B cell (primary cell): ENCODE results near the gene REN. TPM values are rescaled to one million over a fixed set of nuclear protein-coding genes. Genes with fewer than 3 reads are reported as not detected.

Source experiments
- ATAC-seq: fragments of 200-7000 bp; cut with Tn5 transposase; one replicate; pipeline ENCODE4 v1.10.0; 2021; ENCODE audit warnings: low read depth, mild to moderate bottlenecking, moderate number of reproducible peaks, moderate library complexity
- CTCF ChIA-PET: fragments of 350-600 bp; sonication (Branson Sonifier 250); formaldehyde crosslinking; loops from one replicate; lab custom pipeline; 2021; ENCODE audit warnings: antibody characterized with exemption, inconsistent platforms; lab: Charles Lee
- POLR2A ChIA-PET: fragments of 350-600 bp; sonication (Branson Sonifier 250); formaldehyde crosslinking; loops from one replicate; lab custom pipeline; 2021; ENCODE audit warnings: antibody characterized with exemption; lab: Charles Lee
- DNase-seq: peaks from one replicate; pipeline ENCODE4 v3.0.0; 2013
- H2AFZ ChIP-seq: 2 replicates; pipeline ENCODE4 v1.6.1; 2012; ENCODE audit warnings: mild to moderate bottlenecking, low read depth, low read length; ENCODE audit not compliant: insufficient read depth, poor library complexity, severe bottlenecking
- H3K27ac ChIP-seq, 2 donors: 1 replicate in 1 of 2; 2 replicates in 1 of 2; pipeline ENCODE4 v1.5.1; 2012 to 2013; ENCODE audit warnings: low read length in 2 of 2, mild to moderate bottlenecking in 2 of 2, moderate library complexity in 1 of 2
- H3K27me3 ChIP-seq, 4 experiments: fragments of 200-600 bp in 1 of 4; sonication (generic) in 1 of 4; replicated peaks in 1 of 4; 1 replicate in 2 of 4; 2 replicates in 2 of 4; pipeline versions ENCODE4 v1.6.1 to v1.7.0; 2013 to 2016; ENCODE audit warnings: low read length in 3 of 4, mild to moderate bottlenecking in 2 of 4, mixed read lengths in 1 of 4, moderate library complexity in 1 of 4; ENCODE audit not compliant: insufficient read depth in 4 of 4, control insufficient read depth in 3 of 4; ENCODE audit errors: control extremely low read depth in 1 of 4
- H3K36me3 ChIP-seq, 2 experiments: replicated peaks in 1 of 2; 1 replicate in 1 of 2; 2 replicates in 1 of 2; pipeline versions ENCODE4 v1.6.1 to v1.7.1; 2013; ENCODE audit warnings: low read length in 1 of 2; ENCODE audit not compliant: insufficient read depth in 2 of 2, control insufficient read depth in 1 of 2; ENCODE audit errors: control extremely low read depth in 1 of 2, extremely low read depth in 1 of 2
- H3K4me1 ChIP-seq, 2 donors: fragments of 200-600 bp in 1 of 2; sonication (generic) in 1 of 2; 1 replicate in 1 of 2; 2 replicates in 1 of 2; pipeline versions ENCODE4 v1.5.1 to v1.6.1; 2013 to 2017; ENCODE audit warnings: low read length in 2 of 2; ENCODE audit not compliant: control insufficient read depth in 2 of 2, insufficient read depth in 2 of 2
- H3K4me2 ChIP-seq: replicated peaks from 2 replicates; pipeline ENCODE3; 2012; ENCODE audit warnings: mild to moderate bottlenecking, low read depth, low read length; ENCODE audit not compliant: poor library complexity, severe bottlenecking
- H3K4me3 ChIP-seq, 5 experiments: fragments of 200-600 bp in 1 of 5; sonication (generic) in 1 of 5; 1 replicate in 3 of 5; 2 replicates in 2 of 5; pipeline versions ENCODE4 v1.5.1 to v1.7.0; 2011 to 2016; ENCODE audit warnings: low read length in 4 of 5, mild to moderate bottlenecking in 4 of 5, low read depth in 2 of 5, control low read depth in 1 of 5, moderate library complexity in 1 of 5; ENCODE audit not compliant: insufficient read depth in 1 of 5; ENCODE audit errors: control extremely low read depth in 1 of 5, extremely low read depth in 1 of 5
- H3K79me2 ChIP-seq: fragments of 200-600 bp; sonication (generic); one replicate; pipeline ENCODE4 v1.6.0; 2016; ENCODE audit warnings: low read length; ENCODE audit not compliant: control insufficient read depth, insufficient read depth
- H3K9ac ChIP-seq: fragments of 200-600 bp; sonication (generic); 2 replicates; pipeline ENCODE4 v1.6.1; 2017; ENCODE audit warnings: mild to moderate bottlenecking, low read length, moderate library complexity
- H3K9me3 ChIP-seq, 3 donors: one replicate each; pipeline versions ENCODE4 v1.6.1 to v1.7.1; 2013; ENCODE audit warnings: low read length in 2 of 3; ENCODE audit not compliant: control insufficient read depth in 2 of 3, insufficient read depth in 1 of 3; ENCODE audit errors: control extremely low read depth in 1 of 3
- H4K20me1 ChIP-seq: 2 replicates; pipeline ENCODE4 v1.6.0; 2012; ENCODE audit warnings: mild to moderate bottlenecking, low read length; ENCODE audit not compliant: insufficient read depth, control insufficient read depth, poor library complexity, severe bottlenecking
- H3K27ac Mint-ChIP-seq: one replicate; pipeline ENCODE4 v1.8.0; 2021; ENCODE audit warnings: mixed read lengths
- H3K27me3 Mint-ChIP-seq: one replicate; pipeline ENCODE4 v1.8.0; 2021; ENCODE audit warnings: mixed read lengths
- H3K4me1 Mint-ChIP-seq: one replicate; pipeline ENCODE4 v1.8.0; 2021; ENCODE audit warnings: mixed read lengths
- H3K4me3 Mint-ChIP-seq: one replicate; pipeline ENCODE4 v1.8.0; 2021; ENCODE audit warnings: mixed read lengths
- H3K9me3 Mint-ChIP-seq: one replicate; pipeline ENCODE4 v1.8.0; 2022; ENCODE audit warnings: mixed read lengths; ENCODE audit not compliant: insufficient read depth
- EZH2 ChIP-seq: IDR thresholded peaks from 2 replicates; pipeline ENCODE4 v1.6.1; 2012; ENCODE audit warnings: borderline replicate concordance, low read depth, mild to moderate bottlenecking, moderate library complexity, low read length; ENCODE audit not compliant: insufficient read depth, poor library complexity, severe bottlenecking
- WGBS: methylation state at CpG from one replicate; pipeline ENCODE4 v1.1.5; 2013; ENCODE audit warnings: missing lambda C conversion rate; ENCODE audit not compliant: insufficient coverage; 5-methylcytosine and 5-hydroxymethylcytosine counted together
- intact Hi-C: fragments of 100-400 bp; cut with micrococcal nuclease; formaldehyde crosslinking; loops from one replicate; pipeline ENCODE4 v1.10.0; 2022
- polyA plus RNA-seq: library from polyadenylated mRNA; depleted of rRNA; stranded (reverse); fragments of >200 nt; gene quantifications from 2 replicates; pipeline ENCODE4 v1.2.3, GENCODE V29; 2012
- total RNA-seq, 2 donors: library from RNA; stranded (reverse); fragments of 120-200 nt in 1 of 2; gene quantifications; 1 replicate in 1 of 2; 2 replicates in 1 of 2; pipeline versions ENCODE4 v1.2.3 to v1.2.4, GENCODE V29; 2013 to 2022
- TF ChIP-seq, protein P1 (sequence below): fragments of 200-600 bp; IDR thresholded peaks from one replicate; pipeline ENCODE4 v1.8.0; 2022; ENCODE audit warnings: antibody characterized with exemption, mild to moderate bottlenecking

REN gene
- total and polyA plus RNA-seq, 2 donors (not counting 1 experiment from before 2014, with no cell fraction given) = not detected

DNA sequence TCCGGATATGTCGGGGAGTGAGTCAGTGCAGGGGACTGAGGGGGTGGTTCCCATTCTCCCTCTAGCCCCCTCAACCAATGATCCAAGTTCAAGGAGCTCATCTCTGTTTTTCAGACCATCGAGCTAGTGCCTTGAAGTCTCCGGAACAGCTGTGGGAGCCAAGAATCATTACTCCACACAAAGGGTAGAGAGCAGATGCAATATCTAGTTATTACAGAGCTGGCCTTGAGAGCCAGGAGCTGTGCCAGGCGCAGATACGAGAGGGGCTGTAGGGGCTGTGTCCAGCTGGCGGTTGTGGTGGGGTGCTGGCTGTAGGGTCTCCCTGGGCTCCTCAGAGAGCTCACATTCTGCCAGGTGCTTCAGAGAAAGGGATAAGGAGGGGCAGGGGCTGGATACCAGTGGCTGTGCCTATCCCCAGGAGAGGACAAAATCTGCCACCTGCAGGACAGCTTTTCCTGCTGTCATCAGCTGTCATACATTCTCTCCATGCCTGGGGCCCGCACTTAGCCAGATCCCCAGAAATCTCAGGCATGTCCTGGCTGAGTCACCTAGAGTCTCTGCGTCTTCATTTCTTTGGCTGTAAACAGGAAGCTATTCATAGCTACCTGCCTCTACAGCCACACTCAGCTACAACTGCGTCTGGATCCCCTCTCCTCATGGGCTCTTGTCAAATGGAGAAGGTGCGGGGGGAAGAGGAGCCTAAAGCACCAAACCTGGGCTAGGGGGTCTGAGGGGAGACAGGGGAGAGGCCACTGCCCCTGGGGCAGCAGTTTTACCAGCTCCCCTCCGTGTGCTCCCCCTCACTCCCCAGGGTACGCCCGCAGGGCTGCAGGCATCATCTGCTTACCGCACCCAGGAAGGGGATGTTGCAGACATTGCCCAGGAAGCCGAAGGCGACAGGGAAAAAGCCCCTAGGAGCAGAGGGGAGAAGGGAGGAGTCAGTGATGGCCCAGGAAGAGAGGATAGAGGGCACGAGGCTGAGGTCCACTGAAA is 32.5 kb upstream of the REN start:
- Histone ChIP-seq H3K79me2 (no peaks in the 10 kb centered on the region), H3K27me3 (peaks cover 0 to 10% (median 0%) of the 10 kb centered on the region in 4 experiments), H3K36me3 (no peaks in the 10 kb centered on the region), H2AFZ (no peak overlapping the region), H3K9me3 (peaks cover 0 to 3% (median 0%) of the 10 kb centered on the region in 3 donors), H3K27ac (no peak overlapping the region), H3K9ac (no peak overlapping the region), H3K4me1 (no peaks in the 10 kb centered on the region), H3K4me3 (no peak overlapping the region), H3K4me2 (no peak overlapping the region), H4K20me1 (no peaks in the 10 kb centered on the region)
- Mint-ChIP-seq H3K27me3 (peaks cover 18% of the 10 kb centered on the region), H3K4me3 (no peak overlapping the region), H3K9me3 (no peaks in the 10 kb centered on the region), H3K27ac (no peak overlapping the region), H3K4me1 (no peaks in the 10 kb centered on the region)
- ATAC-seq = no peak
- intact Hi-C loops = no loop called here
- ChIA-PET CTCF (interaction anchor here (0.7 to 1.0 kb wide), 2 partner anchors 12 to 34 kb away, joined by 3 to 4 read pairs; no protein-coding TSS in a partner anchor), POLR2A (no interaction called here)
- TF ChIP-seq EZH2 = no peak
- TF ChIP-seq, protein P1, sequence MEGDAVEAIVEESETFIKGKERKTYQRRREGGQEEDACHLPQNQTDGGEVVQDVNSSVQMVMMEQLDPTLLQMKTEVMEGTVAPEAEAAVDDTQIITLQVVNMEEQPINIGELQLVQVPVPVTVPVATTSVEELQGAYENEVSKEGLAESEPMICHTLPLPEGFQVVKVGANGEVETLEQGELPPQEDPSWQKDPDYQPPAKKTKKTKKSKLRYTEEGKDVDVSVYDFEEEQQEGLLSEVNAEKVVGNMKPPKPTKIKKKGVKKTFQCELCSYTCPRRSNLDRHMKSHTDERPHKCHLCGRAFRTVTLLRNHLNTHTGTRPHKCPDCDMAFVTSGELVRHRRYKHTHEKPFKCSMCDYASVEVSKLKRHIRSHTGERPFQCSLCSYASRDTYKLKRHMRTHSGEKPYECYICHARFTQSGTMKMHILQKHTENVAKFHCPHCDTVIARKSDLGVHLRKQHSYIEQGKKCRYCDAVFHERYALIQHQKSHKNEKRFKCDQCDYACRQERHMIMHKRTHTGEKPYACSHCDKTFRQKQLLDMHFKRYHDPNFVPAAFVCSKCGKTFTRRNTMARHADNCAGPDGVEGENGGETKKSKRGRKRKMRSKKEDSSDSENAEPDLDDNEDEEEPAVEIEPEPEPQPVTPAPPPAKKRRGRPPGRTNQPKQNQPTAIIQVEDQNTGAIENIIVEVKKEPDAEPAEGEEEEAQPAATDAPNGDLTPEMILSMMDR = no peak
- 76% methylated on average over 10 of the region's 18 CpGs for WGBS
- no peak for DNase-seq

DNA sequence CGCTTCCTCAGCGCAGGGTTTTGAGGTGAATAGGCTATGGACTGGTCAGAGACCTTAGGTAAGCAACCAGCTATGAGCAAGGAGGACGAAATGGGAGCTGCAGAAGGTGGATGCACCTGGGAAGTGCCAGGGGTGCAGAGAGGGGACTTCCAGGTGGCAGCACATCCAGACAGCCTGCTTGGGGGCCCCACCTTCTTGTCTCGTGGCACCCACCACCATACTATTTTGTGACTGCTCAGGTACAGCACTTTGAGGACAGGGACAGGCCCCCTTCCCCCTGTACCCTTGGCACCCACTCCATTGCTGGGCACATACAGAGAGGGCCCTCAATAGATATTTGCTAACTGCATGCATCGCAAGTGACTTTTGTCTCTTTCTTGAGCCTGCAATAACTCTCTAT is 30.9 kb upstream of the REN start:
- intact Hi-C loops = no loop called here
- DNase-seq = no peak
- ChIA-PET CTCF (no interaction called here), POLR2A (no interaction called here)
- H3K9me3 ChIP-seq = no peaks in the 10 kb centered on the region
- Mint-ChIP-seq H3K4me3 (no peak overlapping the region), H3K9me3 (no peaks in the 10 kb centered on the region), H3K27me3 (peaks cover 27% of the 10 kb centered on the region), H3K27ac (no peak overlapping the region), H3K4me1 (no peaks in the 10 kb centered on the region)
- H3K4me3 ChIP-seq = no peak overlapping the region
- H3K9ac ChIP-seq = no peak overlapping the region
- no peaks in the 10 kb centered on the region for H4K20me1 ChIP-seq
- no peaks in the 10 kb centered on the region for H3K36me3 ChIP-seq
- H2AFZ ChIP-seq = no peak overlapping the region
- H3K4me2 ChIP-seq = no peak overlapping the region
- no peak for ATAC-seq
- 81% methylated on average over 5 of the region's 5 CpGs for WGBS
- TF ChIP-seq EZH2 = no peak
- TF ChIP-seq, protein P1 = no peak
- H3K27ac ChIP-seq = no peak overlapping the region
- no peaks in the 10 kb centered on the region for H3K79me2 ChIP-seq
- H3K27me3 ChIP-seq = peaks cover 0 to 11% (median 2%) of the 10 kb centered on the region in 4 experiments
- no peaks in the 10 kb centered on the region for H3K4me1 ChIP-seq
